Caco-2 (cell line): ENCODE results near the gene CNN3. TPM values are rescaled to one million over a fixed set of nuclear protein-coding genes. Genes with fewer than 3 reads are reported as not detected.

Experiments
- BruUV-seq: library from RNA; stranded (reverse); fragments of 400-500 nt; replicated peaks from 2 replicates; lab custom pipeline; 2021; lab: Mats Ljungman, UMichigan
- CTCF ChIA-PET: fragments of 300-600 bp; sonication (Branson Sonifier 250); formaldehyde crosslinking; loops from one replicate; lab custom pipeline; 2022; ENCODE audit warnings: antibody characterized with exemption; lab: Charles Lee
- POLR2A ChIA-PET: fragments of 300-600 bp; sonication (Branson Sonifier 250); formaldehyde crosslinking; loops from one replicate; lab custom pipeline; 2022; ENCODE audit warnings: antibody characterized with exemption; lab: Charles Lee
- DNase-seq, 2 experiments: peaks; one replicate each; pipeline versions ENCODE4 v3.0.0 to v3.0.0-alpha.2; 2020 to 2022
- H3K27me3 ChIP-seq: replicated peaks from 2 replicates; pipeline ENCODE4 v1.6.0; 2011; ENCODE audit warnings: low read length; ENCODE audit not compliant: control insufficient read depth, insufficient read depth
- H3K36me3 ChIP-seq: 2 replicates; pipeline ENCODE4 v1.5.1; 2011; ENCODE audit warnings: low read length; ENCODE audit not compliant: control insufficient read depth, insufficient read depth
- H3K4me1 ChIP-seq: fragments of 250-450 bp; sonication (Bioruptor Pico); 2 replicates; pipeline ENCODE4 v1.5.1; 2020; ENCODE audit warnings: mild to moderate bottlenecking
- H3K4me3 ChIP-seq: 2 replicates; pipeline ENCODE4 v1.5.1; 2011; ENCODE audit warnings: low read depth, mild to moderate bottlenecking, control low read depth, low read length
- H3K9me3 ChIP-seq: fragments of 250-450 bp; sonication (Bioruptor Pico); 2 replicates; pipeline ENCODE4 v1.5.1; 2020; ENCODE audit warnings: mild to moderate bottlenecking, moderate library complexity
- H3K27ac Mint-ChIP-seq: one replicate; pipeline ENCODE4 v1.8.0; 2022; ENCODE audit warnings: mixed read lengths; ENCODE audit not compliant: unreplicated experiment
- H3K27me3 Mint-ChIP-seq: one replicate; pipeline ENCODE4 v1.8.0; 2022; ENCODE audit warnings: mixed read lengths; ENCODE audit not compliant: insufficient read depth, unreplicated experiment
- H3K36me3 Mint-ChIP-seq: one replicate; pipeline ENCODE4 v1.8.0; 2022; ENCODE audit warnings: mild to moderate bottlenecking, mixed read lengths; ENCODE audit not compliant: insufficient read depth, unreplicated experiment
- H3K4me1 Mint-ChIP-seq: one replicate; pipeline ENCODE4 v1.8.0; 2022; ENCODE audit warnings: low read depth, mixed read lengths; ENCODE audit not compliant: unreplicated experiment
- H3K4me3 Mint-ChIP-seq: one replicate; pipeline ENCODE4 v1.8.0; 2022; ENCODE audit warnings: mild to moderate bottlenecking, moderate library complexity, mixed read lengths; ENCODE audit not compliant: unreplicated experiment
- H3K9me3 Mint-ChIP-seq: one replicate; pipeline ENCODE4 v1.8.0; 2022; ENCODE audit warnings: mixed read lengths; ENCODE audit not compliant: unreplicated experiment
- CTCF ChIP-seq, 2 experiments: fragments of 200-600 bp in 1 of 2; IDR thresholded peaks; 1 replicate in 1 of 2; 2 replicates in 1 of 2; pipeline versions ENCODE4 v1.5.1 to v1.8.0; 2011 to 2022; ENCODE audit warnings: antibody characterized with exemption in 1 of 2, control low read depth in 1 of 2, inconsistent platforms in 1 of 2, low read depth in 1 of 2, low read length in 1 of 2, mild to moderate bottlenecking in 1 of 2, moderate library complexity in 1 of 2; ENCODE audit not compliant: insufficient read depth in 1 of 2, severe bottlenecking in 1 of 2, unreplicated experiment in 1 of 2
- intact Hi-C: fragments of 100-400 bp; cut with micrococcal nuclease; formaldehyde crosslinking; loops from one replicate; pipeline ENCODE4 v1.10.0; 2022; ENCODE audit not compliant: unreplicated experiment
- total RNA-seq: library from RNA; stranded (reverse); gene quantifications from 2 replicates; pipeline ENCODE4 v1.2.3, GENCODE V29; 2022

Gene CNN3
- total RNA-seq, 1 experiment from 2014 or later = 329 TPM

DNA sequence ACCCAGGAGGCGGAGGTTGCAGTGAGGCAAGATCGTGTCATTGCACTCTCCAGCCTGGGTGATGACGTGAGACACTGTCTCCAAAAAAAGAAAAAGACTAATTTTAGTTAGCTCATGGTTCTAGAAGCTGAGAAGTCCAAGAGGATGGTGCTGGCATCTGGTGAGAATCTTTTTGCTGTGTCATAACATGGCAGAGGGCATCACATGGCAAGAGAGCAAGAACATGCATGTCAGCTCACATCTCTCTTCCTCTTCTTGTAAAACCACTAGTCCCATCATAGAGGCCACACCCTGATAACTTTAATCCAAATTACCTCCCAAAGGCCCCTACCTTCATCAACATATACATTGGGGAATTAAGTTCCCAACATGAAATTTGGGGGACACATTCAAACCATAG, 13.8 kb upstream of the CNN3 start:
- no peaks in the 10 kb centered on the region for H3K9me3 ChIP-seq
- Mint-ChIP-seq H3K9me3 (no peaks in the 10 kb centered on the region), H3K27ac (no peak overlapping the region), H3K27me3 (no peaks in the 10 kb centered on the region), H3K36me3 (peaks cover 12% of the 10 kb centered on the region), H3K4me3 (no peak overlapping the region), H3K4me1 (peaks cover 26% of the 10 kb centered on the region)
- no peaks in the 10 kb centered on the region for H3K36me3 ChIP-seq
- H3K4me1 ChIP-seq = peaks cover 45% of the 10 kb centered on the region
- ChIA-PET POLR2A (no interaction called here), CTCF (no interaction called here)
- intact Hi-C loops = no loop called here
- no TSS peak for BruUV-seq
- no peaks in the 10 kb centered on the region for H3K27me3 ChIP-seq
- no peak overlapping the region for H3K4me3 ChIP-seq
- TF ChIP-seq CTCF (IDR thresholded peaks at IDR 0.05; ENCODE audit: insufficient read depth in 1 of 2, low read depth in 1 of 2, low read length in 1 of 2, severe bottlenecking in 1 of 2, unreplicated experiment in 1 of 2) = no peak
- DNase-seq = no peak

- Histone ChIP-seq H3K4me3 (no peak overlapping the region), H3K36me3 (no peaks in the 10 kb centered on the region), H3K4me1 (peaks cover 50% of the 10 kb centered on the region), H3K27me3 (no peaks in the 10 kb centered on the region), H3K9me3 (no peaks in the 10 kb centered on the region)
- Mint-ChIP-seq H3K27me3 (no peaks in the 10 kb centered on the region), H3K4me3 (peak overlapping the region; percentile 2), H3K27ac (peak overlapping the region; percentile 3), H3K9me3 (no peaks in the 10 kb centered on the region), H3K36me3 (peaks cover 28% of the 10 kb centered on the region), H3K4me1 (peaks cover 29% of the 10 kb centered on the region)
- TF ChIP-seq CTCF (IDR thresholded peaks at IDR 0.05; ENCODE audit: insufficient read depth in 1 of 2, low read depth in 1 of 2, low read length in 1 of 2, severe bottlenecking in 1 of 2, unreplicated experiment in 1 of 2) = no peak
- CTCF ChIA-PET = no interaction called here
- POLR2A ChIA-PET = no interaction called here
- BruUV-seq = no TSS peak
- DNase-seq = no peak
- intact Hi-C loops = loop anchor here (1.0 to 2.0 kb wide), 2 partner anchors 11 to 13 kb away; partner anchors contain the start of gene CNN3
Observed at GRCh38 chr1:94937820-94938219, 10.9 kb upstream of the CNN3 start.

DNA sequence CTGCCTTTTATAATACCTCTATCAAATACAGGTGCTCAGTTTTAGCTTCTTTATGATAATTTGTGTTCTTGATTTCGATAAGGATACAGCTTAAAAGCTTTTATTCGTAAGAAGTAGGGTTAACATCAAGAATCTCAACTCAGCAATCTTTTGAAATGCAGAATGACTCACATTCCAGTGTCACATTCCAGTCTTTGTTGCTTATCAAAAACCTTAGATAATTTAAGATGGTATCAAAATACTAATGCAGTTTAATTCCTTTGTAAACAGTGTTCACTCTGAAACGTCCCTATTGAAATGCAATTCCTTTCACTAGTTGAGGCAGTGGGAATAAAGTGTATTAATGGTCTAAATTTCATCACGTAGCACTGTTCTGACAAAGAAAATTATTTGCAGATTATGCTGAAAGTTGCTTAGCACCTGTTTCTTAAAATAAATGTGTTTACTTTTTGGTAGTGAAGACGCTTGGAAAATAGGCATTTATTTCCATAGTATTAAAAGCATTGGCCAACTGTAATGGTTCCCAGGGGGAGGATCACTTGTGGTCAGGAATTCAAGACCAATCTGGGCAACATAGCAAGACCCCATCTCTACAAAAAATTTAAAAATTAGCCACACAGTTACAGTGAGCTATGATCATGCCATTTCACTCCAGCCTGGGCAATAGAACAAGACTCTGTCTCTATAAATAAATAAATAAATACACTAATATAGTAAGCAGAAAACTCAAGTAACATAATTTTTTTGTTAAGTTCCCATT, 10.1 kb upstream of the CNN3 start:
- H3K9me3 Mint-ChIP-seq = no peaks in the 10 kb centered on the region
- H3K4me1 Mint-ChIP-seq = peaks cover 29% of the 10 kb centered on the region
- no peaks in the 10 kb centered on the region for H3K27me3 Mint-ChIP-seq
- H3K27me3 ChIP-seq = no peaks in the 10 kb centered on the region
- peaks cover 29% of the 10 kb centered on the region for H3K36me3 Mint-ChIP-seq
- DNase-seq = peak in 1 of 2 experiments; percentile 39
- TF ChIP-seq CTCF (IDR thresholded peaks at IDR 0.05; ENCODE audit: insufficient read depth in 1 of 2, low read depth in 1 of 2, low read length in 1 of 2, severe bottlenecking in 1 of 2, unreplicated experiment in 1 of 2) = no peak
- CTCF ChIA-PET = interaction anchor here (1.3 kb wide), 1 partner anchor 104 kb away, joined by 8 read pairs; no protein-coding TSS in a partner anchor
- intact Hi-C loops = loop anchor here (1.0 to 2.0 kb wide), 2 partner anchors 10 to 14 kb away; partner anchors contain the start of gene CNN3
- BruUV-seq = no TSS peak
- POLR2A ChIA-PET = interaction anchor here (0.8 kb wide), 1 partner anchor 9 kb away, joined by 4 read pairs; no protein-coding TSS in a partner anchor
- H3K27ac Mint-ChIP-seq = peak overlapping the region; percentile 92
- H3K9me3 ChIP-seq = no peaks in the 10 kb centered on the region
- peak overlapping the region; percentile 39 for H3K4me3 Mint-ChIP-seq
- H3K36me3 ChIP-seq = no peaks in the 10 kb centered on the region
- no peak overlapping the region for H3K4me3 ChIP-seq
- H3K4me1 ChIP-seq = peaks cover 42% of the 10 kb centered on the region
